T-cell (primary cell): Measurements from ENCODE around the gene MYH11. TPM values are rescaled to one million over a fixed set of nuclear protein-coding genes. Genes with fewer than 3 reads are reported as not detected.

Experiments
- ATAC-seq, 4 experiments: fragments of 200-7000 bp in 3 of 4; fragments of 150-1000 bp in 1 of 4; cut with Tn5 transposase; replicated peaks in 1 of 4; 1 replicate in 3 of 4; 2 replicates in 1 of 4; pipeline ENCODE4 v1.10.0; 2021; ENCODE audit warnings: moderate library complexity in 3 of 4, mild to moderate bottlenecking in 2 of 4, moderate number of reproducible peaks in 1 of 4
- CTCF ChIA-PET, 2 donors: fragments of 300-600 bp; sonication (Branson Sonifier 250); formaldehyde crosslinking; loops; one replicate each; lab custom pipeline; 2022; ENCODE audit warnings: antibody characterized with exemption in 2 of 2; lab: Charles Lee
- POLR2A ChIA-PET, 2 donors: fragments of 300-600 bp; sonication (Branson Sonifier 250); formaldehyde crosslinking; loops; one replicate each; lab custom pipeline; 2022; ENCODE audit warnings: antibody characterized with exemption in 2 of 2; lab: Charles Lee
- DNase-seq, 35 experiments: peaks; one replicate each; pipeline versions ENCODE4 v3.0.0 to v3.0.0-alpha.2; 2013 to 2023
- H3K27ac ChIP-seq: one replicate; pipeline ENCODE4 v1.5.1; 2013; ENCODE audit warnings: low read length
- H3K27me3 ChIP-seq, 2 experiments: replicated peaks in 1 of 2; 1 replicate in 1 of 2; 2 replicates in 1 of 2; pipeline versions ENCODE4 v1.6.1 to v1.7.0; 2013; ENCODE audit warnings: low read length in 1 of 2, mixed read lengths in 1 of 2; ENCODE audit not compliant: control insufficient read depth in 2 of 2, insufficient read depth in 2 of 2; ENCODE audit errors: extremely low read depth in 1 of 2
- H3K36me3 ChIP-seq, 2 donors: 1 replicate in 1 of 2; 2 replicates in 1 of 2; pipeline versions ENCODE4 v1.6.1 to v1.7.0; 2013; ENCODE audit warnings: low read length in 1 of 2; ENCODE audit not compliant: control insufficient read depth in 2 of 2, insufficient read depth in 1 of 2; ENCODE audit errors: extremely low read depth in 1 of 2
- H3K4me1 ChIP-seq, 2 experiments: 1 replicate in 1 of 2; 2 replicates in 1 of 2; pipeline versions ENCODE4 v1.6.1 to v1.7.0; 2013; ENCODE audit warnings: low read length in 2 of 2, mixed read lengths in 1 of 2; ENCODE audit not compliant: insufficient read depth in 2 of 2, control insufficient read depth in 1 of 2; ENCODE audit errors: extremely low read depth in 1 of 2
- H3K4me3 ChIP-seq, 2 donors: 1 replicate in 1 of 2; 2 replicates in 1 of 2; pipeline versions ENCODE4 v1.5.1 to v1.7.0; 2013; ENCODE audit warnings: mild to moderate bottlenecking in 2 of 2, low read length in 1 of 2, moderate library complexity in 1 of 2; ENCODE audit not compliant: control insufficient read depth in 1 of 2; ENCODE audit errors: extremely low read depth in 1 of 2
- H3K9me3 ChIP-seq: 2 replicates; pipeline ENCODE4 v1.7.0; 2013
- H3K27ac Mint-ChIP-seq, 2 donors: one replicate each; pipeline ENCODE4 v1.8.0; 2020 to 2021; ENCODE audit warnings: mild to moderate bottlenecking in 2 of 2, mixed read lengths in 2 of 2
- H3K27me3 Mint-ChIP-seq, 2 donors: one replicate each; pipeline ENCODE4 v1.8.0; 2021 to 2022; ENCODE audit warnings: mixed read lengths in 2 of 2
- H3K36me3 Mint-ChIP-seq: one replicate; pipeline ENCODE4 v1.8.0; 2021; ENCODE audit warnings: mixed read lengths
- H3K4me1 Mint-ChIP-seq, 3 donors: one replicate each; pipeline ENCODE4 v1.8.0; 2020 to 2022; ENCODE audit warnings: mixed read lengths in 3 of 3, mild to moderate bottlenecking in 1 of 3
- H3K4me3 Mint-ChIP-seq, 3 donors: one replicate each; pipeline ENCODE4 v1.8.0; 2020 to 2022; ENCODE audit warnings: mild to moderate bottlenecking in 3 of 3, mixed read lengths in 3 of 3, moderate library complexity in 3 of 3
- H3K9me3 Mint-ChIP-seq, 3 donors: one replicate each; pipeline ENCODE4 v1.8.0; 2020 to 2022; ENCODE audit warnings: mixed read lengths in 3 of 3
- WGBS: methylation state at CpG from one replicate; pipeline ENCODE4 v1.1.5; 2013; ENCODE audit warnings: missing lambda C conversion rate; ENCODE audit not compliant: insufficient coverage; 5-methylcytosine and 5-hydroxymethylcytosine counted together
- total RNA-seq, 35 experiments: library from RNA in 6 of 35; stranded (reverse) in 6 of 35; fragments of 120-200 nt in 1 of 35; gene quantifications; one replicate each; pipeline versions ENCODE4 v1.2.1 to v1.2.4 and lab custom pipeline; 2013 to 2026

Gene MYH11
- total RNA-seq, 5 donors from 2014 or later (not counting 1 experiment from before 2014, with no cell fraction given), result 0.56 to 0.93 (median 0.66) TPM; not detected in 2

DNA sequence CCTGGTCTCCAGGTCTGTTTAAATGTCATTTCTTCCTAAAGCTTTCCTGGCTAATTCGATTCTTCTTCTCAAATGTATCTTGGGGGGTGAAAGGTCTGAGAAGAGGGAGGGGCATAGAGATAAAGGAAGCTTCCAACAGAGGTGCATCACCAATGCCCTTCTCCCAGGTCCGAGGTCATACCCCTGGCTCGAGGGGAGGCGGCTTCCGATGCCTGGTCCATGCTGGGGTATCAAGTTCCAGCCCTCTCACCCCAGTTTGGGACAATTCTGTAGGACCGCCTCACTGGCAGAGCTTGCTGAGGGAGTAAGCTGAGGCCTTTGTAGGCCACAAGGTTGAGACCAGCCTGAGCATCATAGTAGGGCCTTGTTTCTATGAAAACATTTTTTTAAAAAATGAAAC lies 41.8 kb upstream of the MYH11 start:
- no peak overlapping the region for H3K27ac ChIP-seq
- H3K9me3 Mint-ChIP-seq, result no peaks in the 10 kb centered on the region
- no peak overlapping the region for H3K27ac Mint-ChIP-seq

DNA sequence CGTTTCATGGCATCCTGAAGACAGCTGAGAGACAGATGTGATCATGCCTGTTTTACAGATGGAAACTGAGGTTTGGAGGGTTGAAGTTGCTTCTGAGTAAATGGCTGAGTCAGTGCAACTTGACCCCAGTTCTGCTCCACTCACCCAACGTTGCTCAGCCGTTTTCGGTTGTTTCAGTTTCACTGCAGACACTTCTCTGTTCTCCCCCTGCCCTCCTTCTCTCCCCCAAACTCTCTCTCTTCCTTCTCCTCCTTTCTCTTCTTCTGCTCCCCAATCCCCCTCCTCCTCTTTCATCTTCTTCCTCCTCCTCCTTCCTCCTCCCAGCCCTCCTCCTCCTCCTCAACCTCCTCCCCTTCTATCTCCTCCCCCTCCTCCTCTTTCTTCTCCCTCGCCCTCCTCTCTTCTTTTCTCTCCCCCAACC lies 41.0 kb upstream of the MYH11 start:
- no peak for DNase-seq
- Mint-ChIP-seq H3K27ac (no peak overlapping the region), H3K4me1 (peaks cover 0 to 2% (median 0%) of the 10 kb centered on the region in 3 donors), H3K27me3 (no peaks in the 10 kb centered on the region), H3K9me3 (no peaks in the 10 kb centered on the region), H3K4me3 (no peak overlapping the region), H3K36me3 (no peaks in the 10 kb centered on the region)
- no peaks in the 10 kb centered on the region for H3K36me3 ChIP-seq
- ChIA-PET CTCF (no interaction called here), POLR2A (no interaction called here)
- ATAC-seq, result no peak
- H3K27ac ChIP-seq, result no peak overlapping the region
- H3K4me3 ChIP-seq, result no peak overlapping the region
- H3K4me1 ChIP-seq, result no peaks in the 10 kb centered on the region
- WGBS, result 0% methylated on average over 3 of the region's 5 CpGs
- H3K27me3 ChIP-seq, result no peaks in the 10 kb centered on the region
- no peaks in the 10 kb centered on the region for H3K9me3 ChIP-seq

More for the DNA sequence above, 41.8 kb upstream of the MYH11 start:
- CTCF ChIA-PET, result interaction anchor here in 1 of 2 donors (0.6 kb wide), 1 partner anchor 135 kb away, joined by 4 read pairs; no protein-coding TSS in a partner anchor
- no peaks in the 10 kb centered on the region for H3K36me3 Mint-ChIP-seq
- no CpG with 5 or more reads among the region's 6 CpGs for WGBS
- Histone ChIP-seq H3K4me3 (no peak overlapping the region), H3K36me3 (no peaks in the 10 kb centered on the region), H3K4me1 (no peaks in the 10 kb centered on the region), H3K9me3 (no peaks in the 10 kb centered on the region), H3K27me3 (no peaks in the 10 kb centered on the region)
- no peak overlapping the region for H3K4me3 Mint-ChIP-seq
- H3K4me1 Mint-ChIP-seq, result peaks cover 0 to 2% (median 0%) of the 10 kb centered on the region in 3 donors
- ATAC-seq (no peak), DNase-seq (no peak)
- POLR2A ChIA-PET, result interaction anchor here in 1 of 2 donors (1.2 kb wide), 1 partner anchor 10 kb away, joined by 3 read pairs; the partner anchor contains the start of gene CEP20
- H3K27me3 Mint-ChIP-seq, result no peaks in the 10 kb centered on the region

DNA sequence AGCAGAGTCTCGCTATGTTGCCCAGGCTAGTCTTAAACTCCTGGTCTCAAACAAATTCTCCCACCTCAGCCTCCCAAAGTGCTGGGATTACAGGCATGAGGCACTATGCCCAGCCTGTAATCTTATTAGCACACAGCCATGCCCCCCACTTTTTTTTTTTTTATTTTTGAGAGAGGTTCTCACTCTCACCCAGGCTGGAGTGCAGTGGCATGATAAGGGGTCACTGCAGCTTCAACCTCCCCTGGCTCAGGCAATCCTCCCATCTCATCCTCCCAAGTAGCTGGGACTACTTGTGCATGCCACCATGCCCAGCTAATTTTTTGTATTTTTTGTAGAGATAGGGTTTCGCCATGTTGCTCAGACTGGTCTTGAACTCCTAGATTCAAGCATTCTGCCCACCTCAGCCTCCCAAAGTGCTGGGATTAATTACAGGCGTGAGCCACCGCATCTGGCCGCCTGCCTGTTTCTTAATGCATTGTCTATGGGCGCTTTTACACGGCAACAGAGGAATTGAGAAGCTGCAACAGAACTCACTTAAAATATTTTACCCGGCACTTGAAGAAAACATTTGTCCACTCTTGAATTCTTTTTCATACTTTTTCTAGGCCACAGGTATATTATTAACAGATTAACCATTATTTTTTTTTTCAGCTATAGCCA lies 40.4 kb upstream of the MYH11 start:
- no peaks in the 10 kb centered on the region for H3K27me3 ChIP-seq
- H3K9me3 ChIP-seq, result no peaks in the 10 kb centered on the region
- H3K27ac ChIP-seq, result no peak overlapping the region
- Mint-ChIP-seq H3K4me1 (peaks cover 0 to 2% (median 0%) of the 10 kb centered on the region in 3 donors), H3K4me3 (no peak overlapping the region), H3K9me3 (no peaks in the 10 kb centered on the region), H3K27ac (no peak overlapping the region), H3K27me3 (no peaks in the 10 kb centered on the region), H3K36me3 (no peaks in the 10 kb centered on the region)
- DNase-seq (no peak), ATAC-seq (no peak)
- POLR2A ChIA-PET, result no interaction called here
- H3K4me1 ChIP-seq, result no peaks in the 10 kb centered on the region
- CTCF ChIA-PET, result no interaction called here
- H3K36me3 ChIP-seq, result no peaks in the 10 kb centered on the region
- H3K4me3 ChIP-seq, result no peak overlapping the region
- 93% methylated on average over 7 of the region's 8 CpGs for WGBS

DNA sequence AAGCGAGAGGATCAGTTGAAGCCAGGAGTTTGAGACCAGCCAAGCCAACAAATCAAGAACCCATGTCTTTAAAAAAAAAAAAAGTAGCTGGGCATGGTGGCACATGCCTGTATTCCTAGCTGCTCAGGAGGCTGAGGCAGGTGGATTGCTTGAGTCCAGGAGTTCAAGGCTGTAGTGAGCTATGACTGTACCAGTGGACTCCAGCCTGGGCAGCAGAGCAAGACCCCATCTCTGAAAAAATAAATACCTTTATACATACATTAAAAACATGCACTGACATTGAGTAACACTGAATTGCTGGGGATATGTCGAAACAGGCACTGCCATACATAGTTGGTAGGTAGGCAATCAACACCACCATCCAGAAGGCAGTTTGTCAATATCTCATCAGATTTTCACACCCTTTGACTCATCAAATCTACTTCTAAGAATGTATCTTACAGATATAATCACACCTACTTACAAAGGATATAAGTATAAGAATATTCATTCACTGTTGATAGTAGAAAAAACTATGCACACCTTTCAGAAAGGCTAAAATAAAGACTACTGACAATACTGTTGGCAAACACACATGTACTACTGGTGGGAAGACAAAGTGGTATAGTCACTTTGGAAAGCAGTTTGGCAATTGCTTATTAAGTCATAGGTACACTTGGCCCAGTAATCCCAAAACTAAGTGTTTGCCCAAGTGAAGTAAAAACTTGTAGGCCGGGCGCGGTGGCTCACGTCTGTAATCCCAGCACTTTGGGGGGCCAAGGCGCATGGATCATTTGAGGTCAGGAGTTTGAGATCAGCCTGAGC lies 37.9 kb upstream of the MYH11 start:
- Mint-ChIP-seq H3K27ac (no peak overlapping the region), H3K9me3 (no peaks in the 10 kb centered on the region), H3K4me3 (no peak overlapping the region), H3K4me1 (peaks cover 0 to 1% (median 0%) of the 10 kb centered on the region in 3 donors), H3K36me3 (no peaks in the 10 kb centered on the region), H3K27me3 (no peaks in the 10 kb centered on the region)
- no peaks in the 10 kb centered on the region for H3K27me3 ChIP-seq
- ChIA-PET POLR2A (no interaction called here), CTCF (interaction anchor here in 1 of 2 donors (0.6 kb wide), 1 partner anchor 377 kb away, joined by 6 read pairs; no protein-coding TSS in a partner anchor)
- no peak overlapping the region for H3K27ac ChIP-seq
- no peaks in the 10 kb centered on the region for H3K9me3 ChIP-seq
- no peak for DNase-seq
- no peak for ATAC-seq
- no peaks in the 10 kb centered on the region for H3K36me3 ChIP-seq
- WGBS, result 92% methylated on average over 5 of the region's 7 CpGs
- H3K4me1 ChIP-seq, result no peaks in the 10 kb centered on the region
- no peak overlapping the region for H3K4me3 ChIP-seq

DNA sequence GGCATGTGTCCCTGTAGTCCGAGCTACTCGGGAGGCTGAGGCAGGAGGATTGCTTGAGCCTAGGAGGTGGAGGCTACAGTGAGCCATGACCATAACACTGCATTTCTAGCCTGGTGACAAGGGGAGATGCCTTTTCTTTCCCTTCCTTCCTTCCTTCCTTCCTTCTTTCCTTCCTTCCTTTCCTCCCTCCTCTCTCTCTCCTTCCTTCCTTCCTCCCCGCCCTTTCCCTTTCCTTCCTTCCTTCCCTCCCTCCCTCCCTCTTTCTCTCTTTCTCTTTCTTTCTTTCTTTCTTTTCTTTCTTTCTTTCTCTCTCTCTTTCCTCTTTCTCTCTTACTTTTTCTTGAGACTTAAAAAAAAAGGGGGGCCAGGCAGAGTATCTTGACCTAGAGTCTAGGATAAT lies 34.7 kb upstream of the MYH11 start:
- Histone ChIP-seq H3K36me3 (no peaks in the 10 kb centered on the region), H3K27me3 (no peaks in the 10 kb centered on the region), H3K9me3 (no peaks in the 10 kb centered on the region), H3K4me3 (no peak overlapping the region), H3K4me1 (peaks cover 13 to 20% of the 10 kb centered on the region in 2 experiments), H3K27ac (no peak overlapping the region)
- DNase-seq (no peak), ATAC-seq (no peak)
- WGBS, result 86% methylated on average over 1 of the region's 3 CpGs
- H3K4me1 Mint-ChIP-seq, result peaks cover 20 to 22% (median 20%) of the 10 kb centered on the region in 3 donors
- peaks cover 4% of the 10 kb centered on the region for H3K36me3 Mint-ChIP-seq
- H3K27me3 Mint-ChIP-seq, result no peaks in the 10 kb centered on the region
- H3K9me3 Mint-ChIP-seq, result no peaks in the 10 kb centered on the region
- CTCF ChIA-PET, result no interaction called here
- H3K4me3 Mint-ChIP-seq, result no peak overlapping the region
- POLR2A ChIA-PET, result no interaction called here
- no peak overlapping the region for H3K27ac Mint-ChIP-seq
